Myometrial cell (primary cell): ENCODE data around the gene TFF1. TPM values are rescaled to one million over a fixed set of nuclear protein-coding genes. Genes with fewer than 3 reads are reported as not detected.

Experiments
- total RNA-seq: library from RNA; depleted of rRNA; stranded (reverse); fragments of >200 nt; gene quantifications from 2 replicates; pipeline ENCODE4 v1.2.3, GENCODE V29; 2015

TFF1 gene
- total RNA-seq, result not detected in 2 replicates

DNA sequence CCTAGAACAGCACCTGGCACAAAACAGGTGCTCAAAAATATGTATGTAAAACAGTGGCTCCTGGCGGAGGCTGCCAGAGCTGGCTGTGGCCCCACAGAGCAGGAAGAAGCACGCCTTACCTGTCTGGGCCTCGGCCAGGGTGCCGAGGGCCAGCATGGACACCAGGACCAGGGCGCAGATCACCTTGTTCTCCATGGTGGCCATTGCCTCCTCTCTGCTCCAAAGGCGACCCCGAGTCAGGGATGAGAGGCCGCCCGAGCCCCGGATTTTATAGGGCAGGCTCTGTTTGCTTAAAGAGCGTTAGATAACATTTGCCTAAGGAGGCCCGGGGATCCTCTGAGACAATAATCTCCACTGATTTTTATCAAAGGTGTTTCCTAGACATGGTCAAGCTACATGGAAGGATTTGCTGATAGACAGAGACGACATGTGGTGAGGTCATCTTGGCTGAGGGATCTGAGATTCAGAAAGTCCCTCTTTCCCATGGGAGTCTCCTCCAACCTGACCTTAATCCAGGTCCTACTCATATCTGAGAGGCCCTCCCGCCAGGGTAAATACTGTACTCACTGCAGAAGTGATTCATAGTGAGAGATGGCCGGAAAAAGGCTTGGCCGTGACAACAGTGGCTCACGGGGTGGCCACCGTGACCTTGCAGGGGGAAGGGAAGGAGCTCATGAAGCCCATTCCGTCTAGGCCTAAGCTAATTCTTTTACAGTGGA lies at the start of gene TFF1:
TFF1 (minus strand) TSS at position 244 of the 719 bp plus-strand sequence; CDS start at position 204, 40 bp downstream.

DNA sequence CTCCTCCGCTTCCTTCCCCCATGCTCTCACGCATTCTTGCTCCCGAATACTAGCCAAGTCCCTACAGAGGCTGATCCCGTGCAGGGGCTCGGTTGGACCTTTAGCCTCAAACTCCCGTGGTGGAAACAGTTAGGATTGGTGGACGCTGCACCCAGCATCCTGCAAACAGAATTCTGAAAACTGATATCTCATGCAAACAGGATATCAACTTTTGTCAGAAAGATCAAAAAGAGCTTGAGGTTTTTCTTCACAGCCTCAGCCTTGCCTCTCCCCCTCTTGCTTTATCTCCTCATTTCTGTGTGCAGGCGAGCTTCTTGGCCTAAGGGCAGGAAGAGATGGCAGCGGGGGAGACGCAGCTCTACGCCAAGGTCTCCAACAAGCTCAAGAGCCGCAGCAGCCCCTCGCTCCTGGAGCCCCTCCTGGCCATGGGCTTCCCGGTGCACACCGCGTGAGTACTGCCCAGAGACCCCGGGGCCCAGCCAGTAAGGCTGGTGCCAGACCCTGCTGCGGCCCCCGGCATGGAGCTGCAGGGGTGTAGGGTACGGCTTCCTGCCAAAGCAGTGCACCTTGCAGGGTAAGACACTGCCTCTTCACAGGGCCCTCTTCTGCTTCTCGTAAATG lies 37.4 kb upstream of the TFF1 start, which contains the start of gene UBASH3A:
UBASH3A (plus strand) TSS at position 292 of the 621 bp plus-strand sequence; CDS start at position 336, 44 bp downstream.

GRCh38 chr21:42395905-42396651 lies 29.7 kb upstream of the TFF1 start, which contains the start of gene TMPRSS3:
Gene TMPRSS3 (minus strand): TSS chr21:42396052. CDS start chr21:42395417, 635 bp downstream.

GRCh38 chr21:42350927-42351426 lies 15.4 kb downstream of the TFF1 start, which contains the start of gene TFF2:
Gene TFF2 (minus strand): TSS chr21:42350994. CDS start chr21:42350957, 37 bp downstream.

GRCh38 chr21:42315296-42315891 lies 50.9 kb downstream of the TFF1 start, which contains the start of gene TFF3:
Gene TFF3 (minus strand): TSS chr21:42315409. CDS start chr21:42315374, 35 bp downstream.

Other genes with a start within 250 kb of the TFF1 start
- gene ABCG1, start 147.4 kb downstream of the TFF1 start, total RNA-seq, result not detected in 2 replicates
- not detected in 2 replicates for gene TFF3, start 51.1 kb downstream of the TFF1 start, total RNA-seq
- gene TFF2, start 15.5 kb downstream of the TFF1 start, total RNA-seq, result not detected in 2 replicates
- not detected in 2 replicates for gene TMPRSS3, start 29.5 kb upstream of the TFF1 start, total RNA-seq
- not detected in 2 replicates for gene UBASH3A, start 37.4 kb upstream of the TFF1 start, total RNA-seq
- gene RSPH1, start 129.7 kb upstream of the TFF1 start, total RNA-seq, result not detected in 2 replicates
- gene SLC37A1, start 147.3 kb upstream of the TFF1 start, total RNA-seq, result 1.7 and 1.8 TPM in 2 replicates